ENCODE results near the gene TBC1D1.

DNA sequence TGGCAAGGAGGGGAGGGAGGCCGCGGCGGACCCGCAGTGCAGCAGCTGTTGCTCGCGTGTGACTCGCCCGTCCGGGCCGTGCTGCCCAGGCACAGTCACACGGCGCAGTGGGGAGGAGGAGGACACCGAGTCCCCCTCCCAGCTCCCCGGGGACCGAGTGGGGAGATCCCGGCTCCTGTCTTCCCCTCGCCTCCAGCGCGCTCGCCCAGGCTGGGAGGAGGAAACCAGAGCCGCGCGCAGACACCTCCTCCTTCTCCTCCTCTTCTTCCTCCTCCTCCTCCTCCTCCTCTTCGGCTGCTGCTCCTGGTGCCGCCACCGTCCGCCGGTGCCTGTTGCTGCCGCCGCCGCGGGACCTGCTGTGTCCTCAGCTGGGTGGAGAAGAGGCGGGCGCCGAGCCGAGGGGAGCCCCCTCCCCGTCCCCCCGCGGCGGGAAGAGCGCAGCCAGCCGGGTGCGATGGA, at the start of gene TBC1D1:
- TF ChIP-seq POLR2AphosphoS5 (IDR thresholded peaks at IDR 0.05; ENCODE audit: low read depth, low read length) (no peak), TAF1 (IDR thresholded peaks at IDR 0.05; ENCODE audit: borderline replicate concordance, insufficient read depth, low read length) (no peak)
- TF ChIP-seq, protein P1, sequence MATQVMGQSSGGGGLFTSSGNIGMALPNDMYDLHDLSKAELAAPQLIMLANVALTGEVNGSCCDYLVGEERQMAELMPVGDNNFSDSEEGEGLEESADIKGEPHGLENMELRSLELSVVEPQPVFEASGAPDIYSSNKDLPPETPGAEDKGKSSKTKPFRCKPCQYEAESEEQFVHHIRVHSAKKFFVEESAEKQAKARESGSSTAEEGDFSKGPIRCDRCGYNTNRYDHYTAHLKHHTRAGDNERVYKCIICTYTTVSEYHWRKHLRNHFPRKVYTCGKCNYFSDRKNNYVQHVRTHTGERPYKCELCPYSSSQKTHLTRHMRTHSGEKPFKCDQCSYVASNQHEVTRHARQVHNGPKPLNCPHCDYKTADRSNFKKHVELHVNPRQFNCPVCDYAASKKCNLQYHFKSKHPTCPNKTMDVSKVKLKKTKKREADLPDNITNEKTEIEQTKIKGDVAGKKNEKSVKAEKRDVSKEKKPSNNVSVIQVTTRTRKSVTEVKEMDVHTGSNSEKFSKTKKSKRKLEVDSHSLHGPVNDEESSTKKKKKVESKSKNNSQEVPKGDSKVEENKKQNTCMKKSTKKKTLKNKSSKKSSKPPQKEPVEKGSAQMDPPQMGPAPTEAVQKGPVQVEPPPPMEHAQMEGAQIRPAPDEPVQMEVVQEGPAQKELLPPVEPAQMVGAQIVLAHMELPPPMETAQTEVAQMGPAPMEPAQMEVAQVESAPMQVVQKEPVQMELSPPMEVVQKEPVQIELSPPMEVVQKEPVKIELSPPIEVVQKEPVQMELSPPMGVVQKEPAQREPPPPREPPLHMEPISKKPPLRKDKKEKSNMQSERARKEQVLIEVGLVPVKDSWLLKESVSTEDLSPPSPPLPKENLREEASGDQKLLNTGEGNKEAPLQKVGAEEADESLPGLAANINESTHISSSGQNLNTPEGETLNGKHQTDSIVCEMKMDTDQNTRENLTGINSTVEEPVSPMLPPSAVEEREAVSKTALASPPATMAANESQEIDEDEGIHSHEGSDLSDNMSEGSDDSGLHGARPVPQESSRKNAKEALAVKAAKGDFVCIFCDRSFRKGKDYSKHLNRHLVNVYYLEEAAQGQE (IDR thresholded peaks at IDR 0.05; ENCODE audit: insufficient read depth in 1 of 2, low read depth in 2 of 2, low read length in 2 of 2), result no peak
